GM21786 (cell line): Measurements from ENCODE around the gene STK11.
"Not testable (repeated sequence)": the region's sequence is repeated elsewhere in the genome, so short reads cannot be mapped to it uniquely, and the experiment has no call there.

Experiments
- ATAC-seq: cut with Tn5 transposase; IDR thresholded peaks from one replicate; pipeline ENCODE4 v1.9.1; 2021; ENCODE audit not compliant: unreplicated experiment

STK11 gene

GRCh38 chr19:1206150-1206863 is 729 bp downstream of the STK11 start:
- no peak for ATAC-seq

GRCh38 chr19:1206864-1207450 is 1.4 kb downstream of the STK11 start:
- no peak for ATAC-seq

- not testable (repeated sequence) for ATAC-seq
Observed at GRCh38 chr19:1208830-1209229, 3.3 kb downstream of the STK11 start.

GRCh38 chr19:1210227-1210538 is 4.6 kb downstream of the STK11 start:
- ATAC-seq = no peak

- ATAC-seq = no peak
Observed at GRCh38 chr19:1211494-1212234, 6.1 kb downstream of the STK11 start.

- no peak for ATAC-seq
Observed at GRCh38 chr19:1213391-1214286, 8.1 kb downstream of the STK11 start.

- ATAC-seq = no peak
Observed at GRCh38 chr19:1214299-1214861, 8.8 kb downstream of the STK11 start.

GRCh38 chr19:1214862-1215731 is 9.5 kb downstream of the STK11 start:
- no peak for ATAC-seq

GRCh38 chr19:1216756-1217155 is 11.2 kb downstream of the STK11 start:
- no peak for ATAC-seq

- no peak for ATAC-seq
Observed at GRCh38 chr19:1217366-1217765, 11.8 kb downstream of the STK11 start.

- no peak for ATAC-seq
Observed at GRCh38 chr19:1218751-1219567, 13.4 kb downstream of the STK11 start.

GRCh38 chr19:1219786-1220476 is 14.4 kb downstream of the STK11 start:
- no peak for ATAC-seq

GRCh38 chr19:1220477-1220930 is 14.9 kb downstream of the STK11 start:
- ATAC-seq = no peak

- no peak for ATAC-seq
Observed at GRCh38 chr19:1220976-1221903, 15.7 kb downstream of the STK11 start.

GRCh38 chr19:1221904-1222255 is 16.3 kb downstream of the STK11 start:
- ATAC-seq = no peak

- ATAC-seq = no peak
Observed at GRCh38 chr19:1222394-1222793, 16.8 kb downstream of the STK11 start.

- ATAC-seq = no peak
Observed at GRCh38 chr19:1223018-1223855, 17.7 kb downstream of the STK11 start.
